Neural crest cell (in vitro differentiated cells): ENCODE data around the gene TBATA. TPM values are rescaled to one million over a fixed set of nuclear protein-coding genes. Genes with fewer than 3 reads are reported as not detected.

Source experiments
- DNase-seq: peaks from one replicate; pipeline ENCODE4 v3.0.0; 2021; ENCODE audit warnings: low read depth, mixed read lengths, low spot score
- H3K27ac Mint-ChIP-seq: one replicate; pipeline ENCODE4 v1.8.0; 2021; ENCODE audit warnings: mild to moderate bottlenecking, mixed read lengths; ENCODE audit not compliant: unreplicated experiment
- H3K27me3 Mint-ChIP-seq: 2 replicates; pipeline ENCODE4 v1.8.0; 2021; ENCODE audit warnings: low read depth, mild to moderate bottlenecking, mixed read lengths
- H3K36me3 Mint-ChIP-seq: 2 replicates; pipeline ENCODE4 v1.8.0; 2021; ENCODE audit warnings: low read depth, mild to moderate bottlenecking, mixed read lengths
- H3K4me1 Mint-ChIP-seq: 2 replicates; pipeline ENCODE4 v1.8.0; 2021; ENCODE audit warnings: mixed read lengths
- H3K4me3 Mint-ChIP-seq: one replicate; pipeline ENCODE4 v1.8.0; 2021; ENCODE audit warnings: mild to moderate bottlenecking, mixed read lengths
- H3K9me3 Mint-ChIP-seq: 2 replicates; pipeline ENCODE4 v1.8.0; 2021; ENCODE audit warnings: mixed read lengths
- CTCF ChIP-seq: fragments of 200-600 bp; sonication (generic); conservative IDR thresholded peaks from 2 replicates; pipeline ENCODE4 v1.5.0; 2021; ENCODE audit warnings: antibody characterized with exemption, mild to moderate bottlenecking
- total RNA-seq: library from RNA; stranded (reverse); gene quantifications from 2 replicates; pipeline ENCODE4 v1.2.1, GENCODE V29; 2021

The TBATA gene
- total RNA-seq, 1 donor from 2014 or later: not detected

- Mint-ChIP-seq H3K9me3 (no peaks in the 10 kb centered on the region), H3K27me3 (no peaks in the 10 kb centered on the region), H3K36me3 (no peaks in the 10 kb centered on the region), H3K27ac (no peak overlapping the region), H3K4me3 (no peak overlapping the region), H3K4me1 (no peaks in the 10 kb centered on the region)
- DNase-seq: no peak
- no peak for TF ChIP-seq CTCF
Measured at GRCh38 chr10:70784471-70784870, 706 bp downstream of the TBATA start.

- no peak overlapping the region for H3K4me3 Mint-ChIP-seq
Measured at GRCh38 chr10:70784016-70784415, 1.2 kb downstream of the TBATA start.

GRCh38 chr10:70782746-70783680 is 2.2 kb downstream of the TBATA start:
- H3K4me3 Mint-ChIP-seq: no peak overlapping the region

More at GRCh38 chr10:70784016-70784415, 1.2 kb downstream of the TBATA start:
- TF ChIP-seq CTCF: no peak
- H3K27me3 Mint-ChIP-seq: no peaks in the 10 kb centered on the region
- H3K27ac Mint-ChIP-seq: no peak overlapping the region
- DNase-seq: no peak
- H3K36me3 Mint-ChIP-seq: no peaks in the 10 kb centered on the region
- H3K9me3 Mint-ChIP-seq: no peaks in the 10 kb centered on the region
- no peaks in the 10 kb centered on the region for H3K4me1 Mint-ChIP-seq

GRCh38 chr10:70782086-70782745 is 3.0 kb downstream of the TBATA start:
- DNase-seq: no peak
- Mint-ChIP-seq H3K9me3 (no peaks in the 10 kb centered on the region), H3K27ac (no peak overlapping the region), H3K4me3 (no peak overlapping the region), H3K36me3 (no peaks in the 10 kb centered on the region), H3K4me1 (no peaks in the 10 kb centered on the region), H3K27me3 (no peaks in the 10 kb centered on the region)
- no peak for TF ChIP-seq CTCF

More at GRCh38 chr10:70782746-70783680, 2.2 kb downstream of the TBATA start:
- H3K27ac Mint-ChIP-seq: no peak overlapping the region
- H3K4me1 Mint-ChIP-seq: no peaks in the 10 kb centered on the region
- H3K36me3 Mint-ChIP-seq: no peaks in the 10 kb centered on the region
- DNase-seq: no peak
- H3K9me3 Mint-ChIP-seq: no peaks in the 10 kb centered on the region
- no peaks in the 10 kb centered on the region for H3K27me3 Mint-ChIP-seq
- TF ChIP-seq CTCF: no peak

- no peaks in the 10 kb centered on the region for H3K36me3 Mint-ChIP-seq
- no peak for TF ChIP-seq CTCF
- H3K27ac Mint-ChIP-seq: no peak overlapping the region
- H3K27me3 Mint-ChIP-seq: no peaks in the 10 kb centered on the region
- no peak for DNase-seq
- H3K4me3 Mint-ChIP-seq: no peak overlapping the region
- no peaks in the 10 kb centered on the region for H3K4me1 Mint-ChIP-seq
- no peaks in the 10 kb centered on the region for H3K9me3 Mint-ChIP-seq
Measured at GRCh38 chr10:70781461-70782051, 3.6 kb downstream of the TBATA start.
